Liver (tissue), 3 donors: ENCODE results near the gene EPB41L4A.

Source experiments
- CTCF ChIP-seq: fragments of 150-350 bp; IDR thresholded peaks from 2 replicates; pipeline ENCODE4 v1.5.1; 2017; ENCODE audit warnings: improper control_type of control experiment, low read depth, low read length; ENCODE audit not compliant: missing input control
- GABPA ChIP-seq, 2 donors: IDR thresholded peaks in 1 of 2; conservative IDR thresholded peaks in 1 of 2; 2 replicates each; pipeline ENCODE4 v1.6.1; 2016; ENCODE audit warnings: antibody characterized with exemption in 2 of 2, mild to moderate bottlenecking in 1 of 2, moderate library complexity in 1 of 2
- donor health status: healthy.
- donor health status: healthy.

GRCh38 chr5:112183103-112183711 lies 235.9 kb downstream of the EPB41L4A start:
- TF ChIP-seq CTCF (no peak), GABPA (IDR thresholded peaks at IDR 0.05 in 1 of 2, conservative IDR thresholded peaks at IDR 0.05 in 1 of 2) (no peak)
